WTC11 (cell line): ENCODE measurements around the gene WLS. TPM values are rescaled to one million over a fixed set of nuclear protein-coding genes. Genes with fewer than 3 reads are reported as not detected.

ENCODE experiments used
- ATAC-seq: fragments of 200-7000 bp; cut with Tn5 transposase; 2 replicates; pipeline ENCODE4 v1.10.0; 2021; ENCODE audit warnings: mild to moderate bottlenecking, moderate library complexity
- CTCF ChIA-PET: fragments of 300-600 bp; sonication (Branson Sonifier 250); formaldehyde crosslinking; loops from one replicate; lab custom pipeline; 2021; ENCODE audit warnings: antibody characterized with exemption; lab: Charles Lee
- POLR2A ChIA-PET: fragments of 350-600 bp; sonication (Branson Sonifier 250); formaldehyde crosslinking; loops from one replicate; lab custom pipeline; 2021; ENCODE audit warnings: antibody characterized with exemption; lab: Charles Lee
- DNase-seq: peaks from one replicate; pipeline ENCODE4 v3.0.0; 2021; ENCODE audit warnings: low spot score
- H3K27ac Mint-ChIP-seq: 2 replicates; pipeline ENCODE4 v1.8.0; 2021; ENCODE audit warnings: mixed read lengths
- H3K27me3 Mint-ChIP-seq: 2 replicates; pipeline ENCODE4 v1.8.0; 2021; ENCODE audit warnings: low read depth, mild to moderate bottlenecking, moderate library complexity, mixed read lengths
- H3K36me3 Mint-ChIP-seq: 2 replicates; pipeline ENCODE4 v1.8.0; 2021; ENCODE audit warnings: mixed read lengths
- H3K4me1 Mint-ChIP-seq: 2 replicates; pipeline ENCODE4 v1.8.0; 2022; ENCODE audit warnings: mixed read lengths
- H3K4me3 Mint-ChIP-seq: 2 replicates; pipeline ENCODE4 v1.8.0; 2021; ENCODE audit warnings: mild to moderate bottlenecking, moderate library complexity, mixed read lengths
- H3K9me3 Mint-ChIP-seq: 2 replicates; pipeline ENCODE4 v1.8.0; 2021; ENCODE audit warnings: mixed read lengths
- ATF1 ChIP-seq: sonication (generic); formaldehyde crosslinking; IDR thresholded peaks from 2 replicates; pipeline ENCODE4 v1.8.1; 2023; ENCODE audit warnings: mild to moderate bottlenecking, moderate library complexity, missing genetic modification reagents
- CBFB ChIP-seq: sonication (generic); formaldehyde crosslinking; IDR thresholded peaks from 2 replicates; pipeline ENCODE4 v1.8.1; 2022; ENCODE audit warnings: mild to moderate bottlenecking, low read depth, missing genetic modification reagents
- CREB1 ChIP-seq: sonication (generic); formaldehyde crosslinking; IDR thresholded peaks from 2 replicates; pipeline ENCODE4 v1.8.0; 2023; ENCODE audit warnings: mild to moderate bottlenecking, missing genetic modification reagents
- CREM ChIP-seq: sonication (generic); formaldehyde crosslinking; IDR thresholded peaks from 2 replicates; pipeline ENCODE4 v1.8.1; 2022; ENCODE audit warnings: mild to moderate bottlenecking, missing genetic modification reagents, moderate library complexity
- ELF4 ChIP-seq: sonication (generic); formaldehyde crosslinking; IDR thresholded peaks from 2 replicates; pipeline ENCODE4 v1.8.1; 2022; ENCODE audit warnings: low read depth, mild to moderate bottlenecking, moderate library complexity, missing genetic modification reagents
- FOXP1 ChIP-seq: sonication (generic); formaldehyde crosslinking; IDR thresholded peaks from 2 replicates; pipeline ENCODE4 v1.8.0; 2022; ENCODE audit warnings: missing genetic modification reagents, mild to moderate bottlenecking, moderate library complexity, borderline replicate concordance
- GRHL2 ChIP-seq: fragments of 250-450 bp; sonication (Bioruptor Pico); IDR thresholded peaks from 2 replicates; pipeline ENCODE4 v1.8.0; 2022; ENCODE audit warnings: mild to moderate bottlenecking, moderate library complexity; ENCODE audit not compliant: insufficient replicate concordance, severe bottlenecking
- HMGA2 ChIP-seq: fragments of 250-450 bp; sonication (Bioruptor Pico); IDR thresholded peaks from 2 replicates; pipeline ENCODE4 v1.4.0; 2021; ENCODE audit warnings: mild to moderate bottlenecking, moderate library complexity
- IRF2 ChIP-seq: sonication (generic); formaldehyde crosslinking; IDR thresholded peaks from 2 replicates; pipeline ENCODE4 v1.8.0; 2022; ENCODE audit warnings: low read depth, missing genetic modification reagents, borderline replicate concordance
- NFE2L1 ChIP-seq: sonication (generic); formaldehyde crosslinking; IDR thresholded peaks from 2 replicates; pipeline ENCODE4 v1.8.1; 2023; ENCODE audit warnings: missing genetic modification reagents
- NFYB ChIP-seq: sonication (generic); formaldehyde crosslinking; conservative IDR thresholded peaks from 2 replicates; pipeline ENCODE4 v1.8.0; 2022; ENCODE audit warnings: low read depth, missing genetic modification reagents
- NR3C1 ChIP-seq: sonication (generic); formaldehyde crosslinking; conservative IDR thresholded peaks from 2 replicates; pipeline ENCODE4 v1.8.1; 2023; ENCODE audit warnings: low read depth, mild to moderate bottlenecking, missing genetic modification reagents
- SMAD4 ChIP-seq: sonication (generic); formaldehyde crosslinking; IDR thresholded peaks from 2 replicates; pipeline ENCODE4 v1.8.0; 2022; ENCODE audit warnings: mild to moderate bottlenecking, missing genetic modification reagents
- TEAD4 ChIP-seq: sonication (generic); formaldehyde crosslinking; IDR thresholded peaks from 2 replicates; pipeline ENCODE4 v1.8.0; 2022; ENCODE audit warnings: mild to moderate bottlenecking, missing genetic modification reagents
- TP53 ChIP-seq: sonication (generic); formaldehyde crosslinking; IDR thresholded peaks from 2 replicates; pipeline ENCODE4 v1.8.1; 2023; ENCODE audit warnings: mild to moderate bottlenecking, missing genetic modification reagents
- ZNF121 ChIP-seq: sonication (generic); formaldehyde crosslinking; IDR thresholded peaks from 2 replicates; pipeline ENCODE4 v1.8.0; 2023; ENCODE audit warnings: missing genetic modification reagents
- ZNF138 ChIP-seq: sonication (generic); formaldehyde crosslinking; conservative IDR thresholded peaks from 2 replicates; pipeline ENCODE4 v1.8.1; 2022; ENCODE audit warnings: mild to moderate bottlenecking, moderate library complexity, missing genetic modification reagents
- ZNF232 ChIP-seq: sonication (generic); formaldehyde crosslinking; IDR thresholded peaks from 2 replicates; pipeline ENCODE4 v1.8.0; 2022; ENCODE audit warnings: mild to moderate bottlenecking, missing genetic modification reagents
- ZNF263 ChIP-seq: sonication (generic); formaldehyde crosslinking; IDR thresholded peaks from 2 replicates; pipeline ENCODE4 v1.8.1; 2022; ENCODE audit warnings: low read depth, mild to moderate bottlenecking, moderate library complexity, missing genetic modification reagents
- total RNA-seq: library from RNA; stranded (reverse); gene quantifications from 3 replicates; pipeline ENCODE4 v1.2.3, GENCODE V29; 2021
- TF ChIP-seq, protein P1 (sequence below): sonication (generic); formaldehyde crosslinking; IDR thresholded peaks from 2 replicates; pipeline ENCODE4 v1.8.0; 2023; ENCODE audit warnings: missing genetic modification reagents
- TF ChIP-seq, protein P2 (sequence below): sonication (generic); formaldehyde crosslinking; IDR thresholded peaks from 2 replicates; pipeline ENCODE4 v1.8.1; 2022; ENCODE audit warnings: missing genetic modification reagents, borderline replicate concordance
- TF ChIP-seq, protein P3 (sequence below): sonication (generic); formaldehyde crosslinking; IDR thresholded peaks from 2 replicates; pipeline ENCODE4 v1.8.1; 2022; ENCODE audit warnings: low read depth, missing genetic modification reagents, borderline replicate concordance
- TF ChIP-seq, protein P4 (sequence below): sonication (generic); formaldehyde crosslinking; IDR thresholded peaks from 2 replicates; pipeline ENCODE4 v1.8.1; 2023; ENCODE audit warnings: mild to moderate bottlenecking, missing genetic modification reagents

Gene WLS
- total RNA-seq, 1 experiment from 2014 or later = 4.5 TPM

DNA sequence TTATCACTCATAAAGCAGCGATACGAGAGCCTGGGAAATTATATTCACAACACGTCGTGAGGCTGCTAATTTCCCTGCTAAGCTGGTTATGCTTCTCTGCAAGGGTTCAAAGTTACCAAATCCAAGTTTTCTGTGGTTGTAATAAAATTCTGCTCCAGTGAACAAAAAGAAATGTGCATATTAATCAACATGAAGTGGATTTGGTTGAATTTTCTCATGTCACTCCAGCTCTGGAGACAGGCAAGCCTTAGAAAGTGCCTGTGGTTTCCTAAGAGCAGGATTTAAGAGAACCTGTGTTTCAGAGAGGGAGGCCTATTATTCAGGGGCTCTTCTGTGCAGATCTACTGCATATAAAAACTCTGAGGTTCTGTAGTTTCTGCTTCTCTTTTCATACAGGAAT is 87.5 kb downstream of the WLS start:
- H3K4me1 Mint-ChIP-seq = peaks cover 46% of the 10 kb centered on the region
- H3K9me3 Mint-ChIP-seq = no peaks in the 10 kb centered on the region
- no peak for TF ChIP-seq CREM
- TF ChIP-seq, protein P1, sequence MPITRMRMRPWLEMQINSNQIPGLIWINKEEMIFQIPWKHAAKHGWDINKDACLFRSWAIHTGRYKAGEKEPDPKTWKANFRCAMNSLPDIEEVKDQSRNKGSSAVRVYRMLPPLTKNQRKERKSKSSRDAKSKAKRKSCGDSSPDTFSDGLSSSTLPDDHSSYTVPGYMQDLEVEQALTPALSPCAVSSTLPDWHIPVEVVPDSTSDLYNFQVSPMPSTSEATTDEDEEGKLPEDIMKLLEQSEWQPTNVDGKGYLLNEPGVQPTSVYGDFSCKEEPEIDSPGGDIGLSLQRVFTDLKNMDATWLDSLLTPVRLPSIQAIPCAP (CRISPR knock-in tag) = no peak
- no peak for TF ChIP-seq IRF2
- TF ChIP-seq TEAD4 = no peak
- no peak for TF ChIP-seq ZNF121 (CRISPR knock-in tag)
- TF ChIP-seq SMAD4 = no peak
- no peak for TF ChIP-seq CBFB (CRISPR knock-in tag)
- no peak for TF ChIP-seq TP53 (CRISPR knock-in tag)
- no peak for TF ChIP-seq GRHL2
- no peak for TF ChIP-seq CREB1 (CRISPR knock-in tag)
- TF ChIP-seq ZNF263 (CRISPR knock-in tag) = no peak
- no peak for TF ChIP-seq FOXP1 (CRISPR knock-in tag)
- no peak for TF ChIP-seq ELF4
- no peak for TF ChIP-seq ATF1 (CRISPR knock-in tag)
- TF ChIP-seq, protein P2, sequence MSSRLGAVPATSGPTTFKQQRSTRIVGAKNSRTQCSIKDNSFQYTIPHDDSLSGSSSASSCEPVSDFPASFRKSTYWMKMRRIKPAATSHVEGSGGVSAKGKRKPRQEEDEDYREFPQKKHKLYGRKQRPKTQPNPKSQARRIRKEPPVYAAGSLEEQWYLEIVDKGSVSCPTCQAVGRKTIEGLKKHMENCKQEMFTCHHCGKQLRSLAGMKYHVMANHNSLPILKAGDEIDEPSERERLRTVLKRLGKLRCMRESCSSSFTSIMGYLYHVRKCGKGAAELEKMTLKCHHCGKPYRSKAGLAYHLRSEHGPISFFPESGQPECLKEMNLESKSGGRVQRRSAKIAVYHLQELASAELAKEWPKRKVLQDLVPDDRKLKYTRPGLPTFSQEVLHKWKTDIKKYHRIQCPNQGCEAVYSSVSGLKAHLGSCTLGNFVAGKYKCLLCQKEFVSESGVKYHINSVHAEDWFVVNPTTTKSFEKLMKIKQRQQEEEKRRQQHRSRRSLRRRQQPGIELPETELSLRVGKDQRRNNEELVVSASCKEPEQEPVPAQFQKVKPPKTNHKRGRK = no peak
- TF ChIP-seq, protein P3, sequence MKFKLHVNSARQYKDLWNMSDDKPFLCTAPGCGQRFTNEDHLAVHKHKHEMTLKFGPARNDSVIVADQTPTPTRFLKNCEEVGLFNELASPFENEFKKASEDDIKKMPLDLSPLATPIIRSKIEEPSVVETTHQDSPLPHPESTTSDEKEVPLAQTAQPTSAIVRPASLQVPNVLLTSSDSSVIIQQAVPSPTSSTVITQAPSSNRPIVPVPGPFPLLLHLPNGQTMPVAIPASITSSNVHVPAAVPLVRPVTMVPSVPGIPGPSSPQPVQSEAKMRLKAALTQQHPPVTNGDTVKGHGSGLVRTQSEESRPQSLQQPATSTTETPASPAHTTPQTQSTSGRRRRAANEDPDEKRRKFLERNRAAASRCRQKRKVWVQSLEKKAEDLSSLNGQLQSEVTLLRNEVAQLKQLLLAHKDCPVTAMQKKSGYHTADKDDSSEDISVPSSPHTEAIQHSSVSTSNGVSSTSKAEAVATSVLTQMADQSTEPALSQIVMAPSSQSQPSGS (CRISPR knock-in tag) = no peak
- no peak for TF ChIP-seq ZNF138
- no peak for TF ChIP-seq HMGA2 (CRISPR knock-in tag)
- no peak for TF ChIP-seq NFE2L1 (CRISPR knock-in tag)
- no peaks in the 10 kb centered on the region; the same call in 1 of the 2 replicates for H3K27me3 Mint-ChIP-seq
- CTCF ChIA-PET = interaction anchor here (0.9 kb wide), 1 partner anchor 25 kb away, joined by 3 read pairs; no protein-coding TSS in a partner anchor
- H3K36me3 Mint-ChIP-seq = no peaks in the 10 kb centered on the region
- no peak for ATAC-seq
- DNase-seq = no peak
- POLR2A ChIA-PET = no interaction called here
- H3K4me3 Mint-ChIP-seq = no peak overlapping the region
- H3K27ac Mint-ChIP-seq = no peak overlapping the region

DNA sequence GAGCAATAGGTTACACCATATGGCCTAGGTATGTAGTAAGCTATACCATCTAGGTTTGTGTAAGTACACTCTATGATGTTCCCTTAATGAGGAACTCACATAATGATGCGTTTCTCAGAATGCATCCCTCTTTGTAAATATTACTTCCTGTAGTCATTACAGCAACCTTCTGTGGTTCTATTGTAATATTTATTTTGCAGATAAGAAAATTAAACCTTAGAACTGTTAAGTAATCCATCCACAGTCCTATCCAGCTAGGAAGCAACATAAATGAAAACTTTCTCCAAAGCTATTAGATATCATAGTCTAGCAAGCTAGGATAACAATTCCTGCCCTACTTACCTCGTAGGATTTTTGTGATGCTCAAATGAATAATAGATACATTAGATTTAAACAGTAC is 88.7 kb downstream of the WLS start:
- POLR2A ChIA-PET = no interaction called here
- H3K27me3 Mint-ChIP-seq = no peaks in the 10 kb centered on the region; the same call in 1 of the 2 replicates
- no peak for ATAC-seq
- CTCF ChIA-PET = no interaction called here
- no peaks in the 10 kb centered on the region for H3K9me3 Mint-ChIP-seq
- TF ChIP-seq NFYB (CRISPR knock-in tag) (no peak), NR3C1 (CRISPR knock-in tag) (no peak), TP53 (CRISPR knock-in tag) (no peak), ZNF232 (CRISPR knock-in tag) (no peak)
- TF ChIP-seq, protein P1 (CRISPR knock-in tag) = no peak
- TF ChIP-seq, protein P4, sequence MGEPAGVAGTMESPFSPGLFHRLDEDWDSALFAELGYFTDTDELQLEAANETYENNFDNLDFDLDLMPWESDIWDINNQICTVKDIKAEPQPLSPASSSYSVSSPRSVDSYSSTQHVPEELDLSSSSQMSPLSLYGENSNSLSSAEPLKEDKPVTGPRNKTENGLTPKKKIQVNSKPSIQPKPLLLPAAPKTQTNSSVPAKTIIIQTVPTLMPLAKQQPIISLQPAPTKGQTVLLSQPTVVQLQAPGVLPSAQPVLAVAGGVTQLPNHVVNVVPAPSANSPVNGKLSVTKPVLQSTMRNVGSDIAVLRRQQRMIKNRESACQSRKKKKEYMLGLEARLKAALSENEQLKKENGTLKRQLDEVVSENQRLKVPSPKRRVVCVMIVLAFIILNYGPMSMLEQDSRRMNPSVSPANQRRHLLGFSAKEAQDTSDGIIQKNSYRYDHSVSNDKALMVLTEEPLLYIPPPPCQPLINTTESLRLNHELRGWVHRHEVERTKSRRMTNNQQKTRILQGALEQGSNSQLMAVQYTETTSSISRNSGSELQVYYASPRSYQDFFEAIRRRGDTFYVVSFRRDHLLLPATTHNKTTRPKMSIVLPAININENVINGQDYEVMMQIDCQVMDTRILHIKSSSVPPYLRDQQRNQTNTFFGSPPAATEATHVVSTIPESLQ = no peak
- TF ChIP-seq, all 79 proteins: peak for 0
- H3K27ac Mint-ChIP-seq = no peak overlapping the region
- H3K36me3 Mint-ChIP-seq = no peaks in the 10 kb centered on the region
- H3K4me1 Mint-ChIP-seq = peaks cover 39% of the 10 kb centered on the region
- no peak overlapping the region for H3K4me3 Mint-ChIP-seq
- DNase-seq = no peak
